ENCODE data around the gene ROS1.
A peak's percentile ranks its signal among the peaks of the same experiment; 100 is the strongest.

The ROS1 gene

DNA sequence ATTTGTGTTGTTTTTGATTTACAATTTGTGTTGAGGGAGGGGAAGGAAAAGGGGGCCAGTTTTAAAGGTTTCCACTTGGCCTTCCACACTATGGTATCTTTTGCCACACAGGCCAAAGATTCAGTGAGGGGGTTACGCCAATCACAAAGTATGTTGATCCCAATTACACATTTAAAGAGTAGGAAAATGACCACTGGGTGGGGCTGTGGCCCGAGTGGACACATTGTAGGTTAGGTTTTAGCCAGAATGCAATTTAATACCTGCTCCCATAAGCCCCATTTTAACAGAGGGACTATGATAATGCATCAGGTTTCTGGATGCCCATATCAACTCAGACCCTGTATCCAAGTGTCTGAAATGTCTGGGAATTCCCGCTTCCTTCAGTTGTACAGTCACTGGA lies 144.8 kb downstream of the ROS1 start:
- 71 to 78% methylated on average over 1 of the region's 3 CpGs for WGBS, 2 experiments (ENCODE audit: insufficient coverage in 2 of 2)
- Histone ChIP-seq H3K36me3 (ENCODE audit: control insufficient read depth, insufficient read depth, low read length) (no peaks in the 10 kb centered on the region), H3K4me1 (ENCODE audit: control insufficient read depth, insufficient read depth, low read length, poor library complexity, severe bottlenecking) (no peaks in the 10 kb centered on the region), H3K4me3 (ENCODE audit: extremely low read depth, insufficient read depth, low read length, poor library complexity, severe bottlenecking) (no peak overlapping the region), H3K27ac (ENCODE audit: low read depth, low read length, severe bottlenecking) (no peak overlapping the region), H3K9me3 (ENCODE audit: control insufficient read depth, low read length) (no peaks in the 10 kb centered on the region)

DNA sequence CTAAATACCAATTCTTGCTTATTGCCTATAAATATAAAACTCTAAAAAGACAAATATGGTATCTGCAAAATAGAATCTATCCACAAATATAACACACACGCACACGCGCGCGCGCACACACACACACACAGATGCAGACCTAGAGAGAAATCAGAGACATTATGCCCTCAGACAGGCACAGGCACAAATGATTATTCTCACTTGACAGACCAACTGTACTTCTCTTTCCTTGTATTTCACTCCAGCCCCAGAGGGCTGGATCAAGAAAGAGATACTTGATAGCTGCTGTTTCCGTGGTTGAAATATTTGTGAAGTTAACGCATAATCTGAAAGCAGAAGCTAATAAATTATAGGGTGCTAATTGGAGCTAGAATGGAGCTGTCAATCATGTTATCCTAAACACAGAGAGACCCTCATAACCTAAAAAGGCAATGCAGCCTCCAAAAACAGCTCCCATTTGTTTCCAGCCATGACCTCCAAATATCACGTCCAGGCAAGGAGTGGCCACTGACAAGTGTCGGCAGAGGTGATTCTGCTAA lies 148.9 kb downstream of the ROS1 start:
- 97 to 100% methylated on average over 2 to 6 of the region's 10 CpGs for WGBS, 2 experiments (ENCODE audit: insufficient coverage in 2 of 2)
- Histone ChIP-seq H3K4me1 (ENCODE audit: control insufficient read depth, insufficient read depth, low read length, poor library complexity, severe bottlenecking) (no peaks in the 10 kb centered on the region), H3K4me3 (ENCODE audit: extremely low read depth, insufficient read depth, low read length, poor library complexity, severe bottlenecking) (no peak overlapping the region), H3K36me3 (ENCODE audit: control insufficient read depth, insufficient read depth, low read length) (no peaks in the 10 kb centered on the region), H3K9me3 (ENCODE audit: control insufficient read depth, low read length) (no peaks in the 10 kb centered on the region), H3K27ac (ENCODE audit: low read depth, low read length, severe bottlenecking) (no peak overlapping the region)

DNA sequence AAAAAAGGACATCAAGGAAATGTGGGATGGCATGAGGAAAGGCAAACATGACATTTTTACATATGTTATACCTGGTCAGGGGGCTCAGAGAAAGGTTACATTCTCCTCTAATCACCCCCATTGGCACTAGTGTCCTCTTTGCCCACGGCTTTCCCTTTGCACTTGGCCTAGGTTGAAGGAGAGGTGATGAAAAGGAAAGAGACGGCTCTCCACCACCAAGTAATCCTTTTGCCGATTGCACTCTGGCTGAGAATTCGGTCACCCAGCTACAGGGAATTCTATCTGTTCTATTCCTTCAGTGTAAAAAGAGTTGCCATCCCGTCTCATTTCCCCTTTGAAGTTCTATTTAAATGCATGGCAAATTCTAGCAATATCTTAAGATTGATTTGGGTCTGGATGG lies 150.0 kb downstream of the ROS1 start:
- Histone ChIP-seq H3K27ac (ENCODE audit: low read depth, low read length, severe bottlenecking) (no peak overlapping the region), H3K4me3 (ENCODE audit: extremely low read depth, insufficient read depth, low read length, poor library complexity, severe bottlenecking) (no peak overlapping the region), H3K4me1 (ENCODE audit: control insufficient read depth, insufficient read depth, low read length, poor library complexity, severe bottlenecking) (no peaks in the 10 kb centered on the region), H3K9me3 (ENCODE audit: control insufficient read depth, low read length) (no peaks in the 10 kb centered on the region), H3K36me3 (ENCODE audit: control insufficient read depth, insufficient read depth, low read length) (no peaks in the 10 kb centered on the region)
- WGBS, 2 experiments (ENCODE audit: insufficient coverage in 2 of 2): 100% methylated on average over 1 of the region's 5 CpGs; no CpG with 5 or more reads in 1 of the 2 experiments

DNA sequence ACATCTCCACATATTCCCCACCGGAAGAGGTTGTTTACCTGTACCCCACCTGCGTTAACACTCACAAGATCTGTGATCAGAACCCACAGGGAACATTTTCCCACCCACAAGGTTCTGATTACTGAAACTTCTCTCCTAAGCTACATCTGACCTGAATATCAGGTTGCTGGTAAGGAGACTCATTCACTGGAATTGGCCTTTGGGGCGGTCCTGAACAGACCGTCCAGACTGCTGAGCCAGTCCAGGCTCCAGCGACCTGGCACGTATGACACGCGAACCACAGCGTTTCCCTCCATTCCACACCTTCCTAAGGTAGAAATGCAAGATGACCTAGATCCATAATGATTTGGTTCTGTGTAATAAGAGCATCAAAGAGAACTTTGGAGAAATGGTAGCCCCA lies 150.5 kb downstream of the ROS1 start:
- H3K9me3 ChIP-seq (ENCODE audit: control insufficient read depth, low read length): no peaks in the 10 kb centered on the region
- H3K36me3 ChIP-seq (ENCODE audit: control insufficient read depth, insufficient read depth, low read length): no peaks in the 10 kb centered on the region
- H3K27ac ChIP-seq (ENCODE audit: low read depth, low read length, severe bottlenecking): no peak overlapping the region
- peaks cover under 1% of the 10 kb centered on the region for H3K4me1 ChIP-seq (ENCODE audit: control insufficient read depth, insufficient read depth, low read length, poor library complexity, severe bottlenecking)
- WGBS, 2 experiments (ENCODE audit: insufficient coverage in 2 of 2): 95 to 100% methylated on average over 2 to 5 of the region's 9 CpGs
- no peak overlapping the region for H3K4me3 ChIP-seq (ENCODE audit: extremely low read depth, insufficient read depth, low read length, poor library complexity, severe bottlenecking)

DNA sequence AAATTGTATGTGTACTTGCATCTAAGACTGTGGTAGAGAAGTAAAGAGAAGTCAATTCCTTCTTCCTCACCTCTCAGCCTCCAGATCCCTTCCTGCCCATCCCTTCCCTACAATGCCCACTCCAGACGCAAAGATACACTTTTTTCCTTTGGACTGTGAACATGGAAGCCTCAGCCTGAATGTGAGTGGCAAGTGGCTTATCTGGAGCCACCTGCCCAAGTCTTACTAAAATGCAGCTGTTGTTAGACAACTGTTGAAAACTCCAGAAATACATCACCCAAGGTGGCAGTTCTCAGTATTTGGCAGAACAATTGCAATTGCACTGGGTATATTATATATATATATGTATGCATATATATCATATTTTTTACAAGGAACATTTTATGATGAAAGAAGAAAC lies 152.9 kb downstream of the ROS1 start:
- H3K4me3 ChIP-seq (ENCODE audit: extremely low read depth, insufficient read depth, low read length, poor library complexity, severe bottlenecking): no peak overlapping the region
- no peaks in the 10 kb centered on the region for H3K9me3 ChIP-seq (ENCODE audit: control insufficient read depth, low read length)
- WGBS, 2 experiments (ENCODE audit: insufficient coverage in 2 of 2): 80% methylated on average over 1 of the region's 1 CpG; no CpG with 5 or more reads in 1 of the 2 experiments
- peaks cover 6% of the 10 kb centered on the region for H3K4me1 ChIP-seq (ENCODE audit: control insufficient read depth, insufficient read depth, low read length, poor library complexity, severe bottlenecking)
- no peak overlapping the region for H3K27ac ChIP-seq (ENCODE audit: low read depth, low read length, severe bottlenecking)
- no peaks in the 10 kb centered on the region for H3K36me3 ChIP-seq (ENCODE audit: control insufficient read depth, insufficient read depth, low read length)

DNA sequence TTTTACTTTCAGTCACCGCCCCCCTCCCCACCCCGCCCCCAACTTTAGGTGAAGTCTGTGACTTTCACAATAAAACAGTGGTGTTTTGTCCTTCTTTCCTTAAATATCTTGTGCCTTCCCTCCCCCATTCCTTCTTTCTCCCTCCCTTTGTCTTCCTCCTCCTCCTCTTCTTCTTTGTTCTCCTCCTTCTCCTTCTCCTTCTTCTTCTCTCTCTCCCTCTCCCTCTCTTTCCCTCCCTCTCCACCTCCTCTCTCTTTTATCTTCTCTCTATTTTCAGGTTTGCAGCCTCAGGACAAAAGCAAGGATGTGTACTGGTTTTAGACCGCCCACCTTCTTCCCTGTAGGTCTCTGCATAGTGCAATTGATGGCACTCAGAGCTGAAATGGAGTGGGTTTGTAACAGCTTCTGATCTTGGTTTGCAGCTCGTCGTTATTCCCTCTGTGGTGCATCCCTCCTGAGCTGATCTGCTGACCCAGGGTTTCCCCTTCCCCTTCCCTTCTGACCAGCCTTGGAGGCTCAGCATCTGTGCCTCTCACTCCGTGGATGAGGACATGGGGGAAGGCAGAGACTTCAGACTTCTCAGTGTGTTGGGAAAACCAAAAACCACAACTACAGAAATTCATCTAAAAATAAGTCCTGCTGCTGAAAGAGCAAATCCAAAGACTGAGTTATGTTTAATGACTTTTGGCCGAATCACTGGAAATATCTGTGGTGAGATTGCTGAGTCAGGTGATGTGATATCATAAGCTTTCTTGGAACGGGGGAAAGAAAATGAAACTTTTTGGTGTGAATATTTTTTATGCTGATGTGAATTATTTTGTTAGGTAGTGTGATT lies 153.5 kb downstream of the ROS1 start:
- Histone ChIP-seq H3K36me3 (ENCODE audit: control insufficient read depth, insufficient read depth, low read length) (no peaks in the 10 kb centered on the region), H3K4me1 (ENCODE audit: control insufficient read depth, insufficient read depth, low read length, poor library complexity, severe bottlenecking) (peaks cover 6% of the 10 kb centered on the region), H3K4me3 (ENCODE audit: extremely low read depth, insufficient read depth, low read length, poor library complexity, severe bottlenecking) (no peak overlapping the region), H3K9me3 (ENCODE audit: control insufficient read depth, low read length) (no peaks in the 10 kb centered on the region), H3K27ac (ENCODE audit: low read depth, low read length, severe bottlenecking) (no peak overlapping the region)
- 35 to 43% methylated on average over 4 to 6 of the region's 8 CpGs for WGBS, 2 experiments (ENCODE audit: insufficient coverage in 2 of 2)

DNA sequence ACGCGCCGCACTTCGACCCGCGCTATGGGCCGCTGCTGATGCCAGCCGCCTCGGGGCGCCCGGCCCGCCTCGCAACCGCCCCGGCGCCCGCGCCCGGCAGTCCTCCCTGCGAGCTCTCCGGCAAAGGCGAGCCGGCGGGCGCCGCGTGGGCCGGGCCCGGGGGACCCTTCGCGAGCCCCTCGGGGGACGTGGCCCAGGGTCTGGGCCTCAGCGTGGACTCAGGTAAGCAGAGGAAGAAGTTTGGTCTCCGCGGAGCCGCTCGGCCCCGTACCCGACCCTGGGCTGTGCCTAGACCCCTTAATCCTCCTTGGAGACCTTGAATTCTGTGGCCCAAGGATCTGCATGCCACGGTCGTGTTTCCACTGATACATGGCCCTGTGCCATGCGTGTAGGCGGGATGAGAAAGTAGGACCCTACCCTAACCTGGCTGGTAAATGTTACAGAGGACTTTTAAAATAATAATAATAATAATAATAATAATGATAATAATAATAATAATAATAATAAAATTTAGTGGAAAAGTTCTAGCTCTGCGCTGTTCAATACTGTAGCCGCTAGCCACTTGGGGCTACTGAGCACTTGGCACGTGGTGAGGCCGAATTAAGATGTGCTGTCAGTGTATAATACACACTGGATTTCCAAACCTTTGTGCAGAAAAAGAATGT lies 154.8 kb downstream of the ROS1 start:
- H3K9me3 ChIP-seq (ENCODE audit: control insufficient read depth, low read length): no peaks in the 10 kb centered on the region
- peak overlapping the region; percentile 31 for H3K4me3 ChIP-seq (ENCODE audit: extremely low read depth, insufficient read depth, low read length, poor library complexity, severe bottlenecking)
- 4 to 19% methylated on average over 10 to 34 of the region's 48 CpGs for whole genome bisulfite sequencing, 2 experiments (ENCODE audit: insufficient coverage in 2 of 2)
- peaks cover 6% of the 10 kb centered on the region for H3K4me1 ChIP-seq (ENCODE audit: control insufficient read depth, insufficient read depth, low read length, poor library complexity, severe bottlenecking)
- no peaks in the 10 kb centered on the region for H3K36me3 ChIP-seq (ENCODE audit: control insufficient read depth, insufficient read depth, low read length)
- no peak overlapping the region for H3K27ac ChIP-seq (ENCODE audit: low read depth, low read length, severe bottlenecking)

DNA sequence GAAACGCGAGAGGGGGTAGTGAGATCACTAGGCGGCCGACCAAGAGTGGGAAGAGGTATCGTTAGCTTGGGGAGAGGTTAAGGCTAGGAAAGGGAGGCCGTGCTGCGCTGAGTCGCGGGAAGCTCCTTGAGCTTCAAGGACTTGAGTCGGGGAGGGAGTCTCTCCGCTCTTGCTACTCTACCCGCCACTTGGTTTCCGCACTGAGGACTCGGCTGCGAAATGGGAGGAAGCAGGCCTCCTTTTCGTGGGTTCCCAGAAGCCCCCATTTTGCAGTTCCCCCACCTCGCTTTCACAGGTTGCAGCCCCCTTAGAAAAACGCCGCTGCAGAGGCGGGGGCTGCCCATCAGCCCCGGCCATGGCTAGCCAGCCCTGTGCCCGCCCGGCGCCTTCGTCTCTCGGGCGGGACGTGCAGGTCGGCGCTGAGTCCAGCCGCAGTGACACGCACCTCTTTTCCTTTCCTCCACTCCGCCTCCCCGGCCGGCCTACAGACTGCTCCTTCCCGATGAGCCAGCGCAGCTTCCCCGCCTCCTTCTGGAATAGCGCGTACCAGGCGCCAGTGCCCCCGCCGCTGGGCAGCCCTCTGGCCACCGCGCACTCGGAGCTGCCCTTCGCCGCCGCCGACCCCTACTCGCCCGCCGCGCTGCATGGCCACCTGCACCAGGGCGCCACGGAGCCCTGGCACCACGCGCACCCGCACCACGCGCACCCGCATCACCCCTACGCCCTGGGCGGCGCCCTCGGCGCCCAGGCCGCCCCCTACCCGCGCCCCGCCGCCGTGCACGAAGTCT lies 155.5 kb downstream of the ROS1 start:
- WGBS, 2 experiments (ENCODE audit: insufficient coverage in 2 of 2): 1% methylated on average over 44 to 49 of the region's 74 CpGs
- Histone ChIP-seq H3K4me3 (ENCODE audit: extremely low read depth, insufficient read depth, low read length, poor library complexity, severe bottlenecking) (peak overlapping the region; percentile 31), H3K36me3 (ENCODE audit: control insufficient read depth, insufficient read depth, low read length) (no peaks in the 10 kb centered on the region), H3K4me1 (ENCODE audit: control insufficient read depth, insufficient read depth, low read length, poor library complexity, severe bottlenecking) (peaks cover 6% of the 10 kb centered on the region), H3K9me3 (ENCODE audit: control insufficient read depth, low read length) (no peaks in the 10 kb centered on the region), H3K27ac (ENCODE audit: low read depth, low read length, severe bottlenecking) (no peak overlapping the region)

DNA sequence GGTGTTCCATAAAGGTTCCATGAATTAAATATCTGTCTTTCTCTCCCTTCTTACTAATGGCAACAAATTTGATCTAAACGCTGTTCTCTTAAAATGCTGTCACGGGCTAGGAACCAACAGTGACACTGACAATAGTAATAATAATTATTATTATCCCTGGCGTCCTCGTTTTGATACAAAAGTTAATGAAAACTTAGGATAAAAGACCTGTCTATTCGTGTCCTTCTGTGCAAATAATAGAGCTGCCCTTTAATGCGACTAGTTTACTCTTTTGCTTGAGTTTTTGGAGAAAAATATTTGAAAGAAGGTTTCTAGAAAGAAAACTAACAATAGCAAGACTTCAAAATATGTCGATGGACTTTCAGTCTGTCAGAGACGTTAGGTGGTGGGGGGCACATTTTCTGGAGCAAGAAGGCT lies 156.1 kb downstream of the ROS1 start:
- Histone ChIP-seq H3K36me3 (ENCODE audit: control insufficient read depth, insufficient read depth, low read length) (no peaks in the 10 kb centered on the region), H3K9me3 (ENCODE audit: control insufficient read depth, low read length) (no peaks in the 10 kb centered on the region), H3K4me1 (ENCODE audit: control insufficient read depth, insufficient read depth, low read length, poor library complexity, severe bottlenecking) (peaks cover 6% of the 10 kb centered on the region), H3K4me3 (ENCODE audit: extremely low read depth, insufficient read depth, low read length, poor library complexity, severe bottlenecking) (no peak overlapping the region), H3K27ac (ENCODE audit: low read depth, low read length, severe bottlenecking) (no peak overlapping the region)
- WGBS, 2 experiments (ENCODE audit: insufficient coverage in 2 of 2): 0 to 4% methylated on average over 2 to 4 of the region's 8 CpGs

DNA sequence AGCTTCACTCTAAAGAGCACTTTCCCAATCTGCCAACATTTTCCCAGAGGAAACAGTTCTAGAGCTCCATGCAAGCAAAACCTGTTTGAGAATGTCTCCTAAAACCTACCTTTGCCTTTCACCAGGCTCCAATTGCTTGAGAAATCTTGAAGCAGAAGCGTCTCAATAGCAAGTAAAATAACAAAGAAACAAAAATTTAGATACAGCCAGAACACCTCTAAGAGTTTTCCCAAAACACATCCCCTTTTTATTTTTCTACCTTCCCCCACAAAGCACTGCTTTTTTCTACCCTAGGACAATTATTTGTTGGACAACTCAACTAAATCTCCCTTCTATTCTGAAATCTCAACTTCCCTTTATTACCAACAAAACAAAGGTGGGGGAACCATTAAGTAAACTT lies 156.8 kb downstream of the ROS1 start:
- no peak overlapping the region for H3K4me3 ChIP-seq (ENCODE audit: extremely low read depth, insufficient read depth, low read length, poor library complexity, severe bottlenecking)
- H3K27ac ChIP-seq (ENCODE audit: low read depth, low read length, severe bottlenecking): no peak overlapping the region
- 17 to 33% methylated on average over 1 of the region's 1 CpG for WGBS, 2 experiments (ENCODE audit: insufficient coverage in 2 of 2)
- H3K9me3 ChIP-seq (ENCODE audit: control insufficient read depth, low read length): no peaks in the 10 kb centered on the region
- H3K36me3 ChIP-seq (ENCODE audit: control insufficient read depth, insufficient read depth, low read length): no peaks in the 10 kb centered on the region
- peaks cover 6% of the 10 kb centered on the region for H3K4me1 ChIP-seq (ENCODE audit: control insufficient read depth, insufficient read depth, low read length, poor library complexity, severe bottlenecking)
